Measurements from ENCODE around the gene SASH1.

DNA sequence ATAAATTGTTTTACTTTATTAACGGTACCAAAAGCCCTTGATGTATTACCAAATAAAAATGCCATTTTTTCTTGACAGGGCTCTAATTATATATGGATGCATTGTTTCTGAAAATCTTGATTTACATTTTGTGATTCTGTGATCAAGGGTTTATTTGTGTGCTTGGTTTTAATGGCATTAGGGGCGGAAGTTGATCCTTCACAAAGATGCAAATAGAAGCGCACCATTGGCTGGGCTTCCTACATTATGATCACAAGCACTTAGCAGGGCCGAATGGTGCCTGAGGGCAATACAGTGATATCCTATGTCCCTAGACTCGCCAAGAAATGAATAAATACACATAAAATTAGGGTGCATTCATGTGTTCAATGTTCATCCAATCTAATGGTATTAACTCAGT is 231.3 kb downstream of the SASH1 start:
- no peak for TF ChIP-seq CTCF (IDR thresholded peaks at IDR 0.05; ENCODE audit: insufficient read depth, low read length, poor library complexity, severe bottlenecking)
- no peak for TF ChIP-seq EZH2phosphoT487 (conservative IDR thresholded peaks at IDR 0.05; ENCODE audit: low read length)

Data from SU-DHL-6 (cell line).